Panc1 (cell line): ENCODE results near the gene AMDHD1. TPM values are rescaled to one million over a fixed set of nuclear protein-coding genes. Genes with fewer than 3 reads are reported as not detected.

ENCODE experiments used
- ATAC-seq: fragments of 200-7000 bp; cut with Tn5 transposase; 2 replicates; pipeline ENCODE4 v1.9.1; 2020; ENCODE audit warnings: mild to moderate bottlenecking, moderate library complexity
- Bru-seq: library from RNA; stranded (reverse); fragments of 400-500 nt; gene quantifications from one replicate; lab custom pipeline; 2021; lab: Mats Ljungman, UMichigan
- BruChase-seq, 2 experiments: library from RNA; stranded (reverse); fragments of 400-500 nt; gene quantifications; one replicate each; lab custom pipeline; 2021; lab: Mats Ljungman, UMichigan
- BruUV-seq: library from RNA; stranded (reverse); fragments of 400-500 nt; replicated peaks from 2 replicates; lab custom pipeline; 2021; lab: Mats Ljungman, UMichigan
- CTCF ChIA-PET: fragments of 300-600 bp; sonication (Branson Sonifier 250); formaldehyde crosslinking; loops from one replicate; lab custom pipeline; 2022; ENCODE audit warnings: antibody characterized with exemption; lab: Charles Lee
- POLR2A ChIA-PET: fragments of 300-600 bp; sonication (Branson Sonifier 250); formaldehyde crosslinking; loops from one replicate; lab custom pipeline; 2022; ENCODE audit warnings: antibody characterized with exemption; lab: Charles Lee
- DNase-seq: peaks from one replicate; pipeline ENCODE4 v3.0.0-alpha.2; 2010; ENCODE audit warnings: low read depth, low spot score
- H3K27ac ChIP-seq: 2 replicates; pipeline ENCODE4 v1.5.1; 2011; ENCODE audit warnings: mild to moderate bottlenecking, low read length, inconsistent platforms
- H3K27me3 ChIP-seq: fragments of 200-500 bp; sonication (Bioruptor generic); 2 replicates; pipeline ENCODE4 v1.6.0; 2014; ENCODE audit warnings: low read length, inconsistent platforms; ENCODE audit not compliant: control insufficient read depth, insufficient read depth
- H3K36me3 ChIP-seq: fragments of 200-500 bp; sonication (Bioruptor generic); 2 replicates; pipeline ENCODE4 v1.5.1; 2014; ENCODE audit warnings: inconsistent platforms, mild to moderate bottlenecking, low read length, moderate library complexity; ENCODE audit not compliant: control insufficient read depth, insufficient read depth
- H3K4me1 ChIP-seq: 2 replicates; pipeline ENCODE4 v1.5.1; 2011; ENCODE audit warnings: inconsistent platforms, mild to moderate bottlenecking, low read length, moderate library complexity; ENCODE audit not compliant: control insufficient read depth, insufficient read depth
- H3K4me3 ChIP-seq, 2 experiments: 2 replicates each; pipeline ENCODE4 v1.5.1; 2011 to 2012; ENCODE audit warnings: low read depth in 2 of 2, low read length in 2 of 2, mild to moderate bottlenecking in 2 of 2, inconsistent platforms in 1 of 2, moderate library complexity in 1 of 2
- H3K9me3 ChIP-seq: fragments of 200-500 bp; sonication (Bioruptor generic); 2 replicates; pipeline ENCODE4 v1.5.1; 2014; ENCODE audit warnings: low read depth, mild to moderate bottlenecking, inconsistent platforms, low read length, moderate library complexity; ENCODE audit not compliant: control insufficient read depth, insufficient read depth
- CTCF ChIP-seq: fragments of 450-650 bp; IDR thresholded peaks from 2 replicates; pipeline ENCODE4 v1.5.1; 2017; ENCODE audit warnings: mild to moderate bottlenecking
- POLR2AphosphoS5 ChIP-seq: IDR thresholded peaks from 2 replicates; pipeline ENCODE4 v1.6.1; 2012; ENCODE audit warnings: mild to moderate bottlenecking, low read depth, low read length, moderate library complexity
- REST ChIP-seq, 2 experiments: IDR thresholded peaks; 2 replicates each; pipeline ENCODE4 v1.6.1; 2011 to 2012; ENCODE audit warnings: low read depth in 2 of 2, control low read depth in 1 of 2, low read length in 1 of 2, mild to moderate bottlenecking in 1 of 2, moderate library complexity in 1 of 2; ENCODE audit not compliant: insufficient read depth in 1 of 2
- SIN3A ChIP-seq: IDR thresholded peaks from 2 replicates; pipeline ENCODE4 v1.6.1; 2012; ENCODE audit warnings: low read depth, mild to moderate bottlenecking, low read length, moderate library complexity, borderline replicate concordance; ENCODE audit not compliant: insufficient read depth
- TCF7L2 ChIP-seq: IDR thresholded peaks from 2 replicates; pipeline ENCODE4 v1.6.1; 2011; ENCODE audit warnings: mild to moderate bottlenecking, low read depth, low read length, inconsistent platforms
- in situ Hi-C: cut with HindIII; loops from 2 replicates; pipeline ENCODE4 v1.10.0; 2016; ENCODE audit warnings: low sequenced_read_pairs, low pct_unique_long_range_greater_than_20kb
- intact Hi-C: fragments of 100-400 bp; cut with micrococcal nuclease; formaldehyde crosslinking; loops from one replicate; pipeline ENCODE4 v1.10.0; 2022; ENCODE audit not compliant: unreplicated experiment
- long read RNA-seq: library from polyadenylated mRNA; unstranded; transcript quantifications from one replicate; pipeline ENCODE4 v2.0.0, GENCODE V29; 2021; ENCODE audit not compliant: unreplicated experiment
- polyA plus RNA-seq: library from polyadenylated mRNA; unstranded; fragments of >200 nt; gene quantifications from one replicate; pipeline ENCODE4 v1.2.1, GENCODE V29; 2012; ENCODE audit warnings: missing spikeins; ENCODE audit not compliant: insufficient read length
- total RNA-seq: library from RNA; stranded (reverse); gene quantifications from one replicate; pipeline ENCODE4 v1.2.1, GENCODE V29; 2021; ENCODE audit not compliant: unreplicated experiment

AMDHD1 gene
- 0.54 TPM for total RNA-seq
- polyA plus RNA-seq: 0.28 TPM
- Bru-seq, nascent RNA: percentile 22 among the genes with signal in this experiment
- percentile 19 among the genes with signal in this experiment for BruChase-seq, experiment 1, labeled RNA remaining after a 2-hour chase
- percentile 19 among the genes with signal in this experiment for BruChase-seq, experiment 2, labeled RNA remaining after a 6-hour chase
- long read RNA-seq, partial matches to known transcripts: 0 of 1 reads
- long read RNA-seq, other reads (novel, unspliced or antisense): 0 of 1 reads

- ChIA-PET CTCF (interaction anchor here (1.8 kb wide), 1 partner anchor 25 kb away, joined by 9 read pairs; no protein-coding TSS in a partner anchor), POLR2A (no interaction called here)
- intact Hi-C loops (no loop called here), in situ Hi-C loops (no loop called here)
- DNase-seq: no peak
- no peaks in the 10 kb centered on the region; the same call in 1 of the 2 replicates for H3K36me3 ChIP-seq
- H3K9me3 ChIP-seq: no peaks in the 10 kb centered on the region
- ATAC-seq: peak; percentile 90
- H3K4me3 ChIP-seq: peak within 1 kb of the TSS; percentile 63 to 83
- no TSS peak for BruUV-seq
- peaks cover 7% of the 10 kb centered on the region; the same call in 1 of the 2 replicates for H3K27me3 ChIP-seq
- no peaks in the 10 kb centered on the region for H3K4me1 ChIP-seq
- H3K27ac ChIP-seq: peak within 1 kb of the TSS; percentile 48; the same call in 1 of the 2 replicates
- TF ChIP-seq SIN3A (no peak), CTCF (peak; percentile 33)
These were observed at the start of gene AMDHD1 for GRCh38 chr12:95943330-95943842. Gene AMDHD1 (plus strand): TSS chr12:95943331. CDS start chr12:95943399, 68 bp downstream.

GRCh38 chr12:95896846-95897245, 46.3 kb upstream of the AMDHD1 start:
- intact Hi-C loops (no loop called here), in situ Hi-C loops (no loop called here)
- Histone ChIP-seq H3K9me3 (no peaks in the 10 kb centered on the region), H3K4me3 (no peak overlapping the region), H3K27ac (no peak overlapping the region), H3K27me3 (peaks cover 9% of the 10 kb centered on the region; the same call in 1 of the 2 replicates), H3K4me1 (no peaks in the 10 kb centered on the region), H3K36me3 (no peaks in the 10 kb centered on the region)
- ATAC-seq (no peak), DNase-seq (no peak)
- ChIA-PET POLR2A (no interaction called here), CTCF (no interaction called here)
- BruUV-seq: no TSS peak
- TF ChIP-seq REST (IDR thresholded peaks at IDR 0.05; ENCODE audit: insufficient read depth in 1 of 2, low read depth in 2 of 2, low read length in 1 of 2): no peak
- TF ChIP-seq CTCF: no peak
- no peak for TF ChIP-seq POLR2AphosphoS5
- TF ChIP-seq SIN3A: no peak
- TF ChIP-seq TCF7L2: no peak
